C4-2B (cell line): ENCODE data around the gene PAQR4.
A peak's percentile ranks its signal among the peaks of the same experiment; 100 is the strongest.

Source experiments
- H3K27ac ChIP-seq: fragments of 450-650 bp; 2 replicates; pipeline ENCODE4 v1.5.1; 2017
- CTCF ChIP-seq: fragments of 450-650 bp; conservative IDR thresholded peaks from 2 replicates; pipeline ENCODE4 v1.5.1; 2017; ENCODE audit warnings: mild to moderate bottlenecking
- ZFX ChIP-seq: fragments of 450-650 bp; IDR thresholded peaks from 2 replicates; pipeline ENCODE4 v1.6.1; 2017

Gene PAQR4

GRCh38 chr16:2985462-2985861 is 16.3 kb downstream of the PAQR4 start:
- TF ChIP-seq CTCF, result no peak
- no peak for TF ChIP-seq ZFX
- H3K27ac ChIP-seq, result peak overlapping the region; percentile 7; the same call in 1 of the 2 replicates

GRCh38 chr16:2985893-2986355 is 16.8 kb downstream of the PAQR4 start:
- TF ChIP-seq CTCF (no peak), ZFX (no peak)
- H3K27ac ChIP-seq, result peak overlapping the region; percentile 7; the same call in 1 of the 2 replicates

- TF ChIP-seq ZFX (no peak), CTCF (no peak)
- 0 out of 2 replicates have a peak overlapping the region, but pooled peaks have one; percentile 7 for H3K27ac ChIP-seq
These were observed 17.6 kb downstream of the PAQR4 start for GRCh38 chr16:2986623-2987188.

- TF ChIP-seq CTCF, result no peak
- TF ChIP-seq ZFX, result no peak
- no peak overlapping the region for H3K27ac ChIP-seq
These were observed 18.1 kb downstream of the PAQR4 start for GRCh38 chr16:2987286-2987685.

GRCh38 chr16:2987833-2988232 is 18.7 kb downstream of the PAQR4 start:
- TF ChIP-seq CTCF (no peak), ZFX (no peak)
- H3K27ac ChIP-seq, result no peak overlapping the region

GRCh38 chr16:2988590-2989099 is 19.5 kb downstream of the PAQR4 start:
- TF ChIP-seq ZFX (no peak), CTCF (no peak)
- no peak overlapping the region for H3K27ac ChIP-seq

GRCh38 chr16:2990891-2991290 is 21.7 kb downstream of the PAQR4 start:
- H3K27ac ChIP-seq, result peak overlapping the region; percentile 35
- TF ChIP-seq ZFX (no peak), CTCF (no peak)
